H7 (cell line): Measurements from ENCODE around the gene GSTM3. TPM values are rescaled to one million over a fixed set of nuclear protein-coding genes. Genes with fewer than 3 reads are reported as not detected.

Experiments used
- DNase-seq: peaks from one replicate; pipeline ENCODE4 v3.0.0; 2012
- H3K27me3 ChIP-seq: 2 replicates; pipeline ENCODE4 v1.6.0; 2011; ENCODE audit warnings: mild to moderate bottlenecking, low read length; ENCODE audit not compliant: control insufficient read depth, insufficient read depth
- H3K36me3 ChIP-seq: replicated peaks from 2 replicates; pipeline ENCODE4 v1.5.1; 2011; ENCODE audit warnings: low read length; ENCODE audit not compliant: control insufficient read depth, insufficient read depth
- H3K4me3 ChIP-seq: 2 replicates; pipeline ENCODE4 v1.5.1; 2011; ENCODE audit warnings: low read depth, mild to moderate bottlenecking, control low read depth, low read length, moderate library complexity; ENCODE audit not compliant: insufficient read depth
- total RNA-seq: library from RNA; depleted of rRNA; stranded (reverse); fragments of >200 nt; shearing (Covaris generic); gene quantifications from 2 replicates; pipeline ENCODE4 v1.2.3, GENCODE V29; 2014; rRNA removed

The GSTM3 gene
- 24.7 and 27.3 TPM in 2 replicates for total RNA-seq

GRCh38 chr1:109740615-109741373 lies at the start of gene GSTM3:
TSS of gene GSTM3 (minus strand) at chr1:109741038. CDS start at chr1:109740287, 751 bp downstream.
- no peak for DNase-seq
- Histone ChIP-seq H3K4me3 (peak within 1 kb of the TSS; percentile 72), H3K36me3 (no peaks in the 10 kb centered on the region), H3K27me3 (peaks cover 30% of the 10 kb centered on the region)

DNA sequence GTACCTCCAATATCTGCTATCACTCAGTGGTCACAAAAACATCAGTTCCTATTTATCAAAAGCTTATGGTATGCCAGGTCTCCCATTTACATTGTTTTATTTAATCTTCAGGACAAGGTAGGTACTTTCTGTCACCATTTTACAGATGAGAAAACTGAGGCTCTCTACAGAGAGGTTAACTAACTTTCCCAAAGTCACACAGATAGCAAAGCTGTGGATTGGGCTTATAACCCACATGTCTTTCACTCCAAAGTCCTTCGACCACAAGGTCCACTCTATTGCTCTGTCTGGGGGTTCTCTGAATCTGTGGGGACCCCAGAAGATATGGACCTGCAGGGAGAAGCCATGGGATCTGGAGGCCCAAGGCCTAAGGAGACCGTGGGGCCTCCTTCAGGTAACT lies 49.5 kb upstream of the GSTM3 start:
- Histone ChIP-seq H3K36me3 (no peaks in the 10 kb centered on the region), H3K27me3 (no peaks in the 10 kb centered on the region; the same call in 1 of the 2 replicates), H3K4me3 (no peak overlapping the region)
- no peak for DNase-seq

- DNase-seq, result no peak
- no peak overlapping the region for H3K4me3 ChIP-seq
- H3K36me3 ChIP-seq, result no peaks in the 10 kb centered on the region
- H3K27me3 ChIP-seq, result no peaks in the 10 kb centered on the region; the same call in 1 of the 2 replicates
Measured at GRCh38 chr1:109789551-109790180, 48.8 kb upstream of the GSTM3 start.

DNA sequence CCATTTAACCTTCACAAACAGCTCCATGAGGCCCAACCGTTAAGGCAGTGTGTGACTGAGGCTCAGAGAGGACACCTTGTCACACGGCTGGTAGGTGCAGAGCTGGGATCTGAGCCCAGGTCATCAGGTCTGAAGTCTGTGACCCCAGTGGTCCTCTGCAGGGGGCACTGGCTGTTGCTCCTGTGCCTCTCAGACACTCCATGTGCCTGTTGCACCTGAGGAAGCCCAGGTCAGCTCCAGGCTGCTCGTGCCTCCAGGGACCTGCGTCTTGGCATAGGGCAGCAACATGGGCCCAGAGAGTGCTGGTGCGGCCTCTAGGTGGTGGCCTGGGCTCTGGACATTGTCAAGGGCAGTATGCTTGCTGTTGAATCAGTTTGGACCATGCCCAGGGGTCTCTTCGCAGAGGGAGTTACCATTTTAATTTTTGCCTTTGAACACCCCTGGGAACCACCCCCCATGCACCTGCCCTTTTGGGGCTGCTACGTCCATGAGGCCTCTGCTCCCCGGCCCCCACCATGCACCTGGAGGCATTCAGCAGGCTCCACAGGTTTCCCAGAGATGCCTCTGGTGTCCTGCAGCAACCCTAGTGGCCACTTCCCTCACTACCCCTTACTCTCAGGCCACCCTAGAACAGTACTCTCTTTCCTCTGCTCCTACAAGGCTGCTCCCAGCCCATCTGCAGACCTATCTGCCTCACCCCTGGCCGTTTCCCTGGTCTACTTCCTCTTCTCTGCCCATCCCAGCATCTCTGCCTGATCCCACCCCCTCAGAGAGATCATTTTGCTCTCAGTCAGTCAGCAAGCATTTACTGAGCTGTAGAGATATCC lies 48.1 kb upstream of the GSTM3 start:
- Histone ChIP-seq H3K4me3 (no peak overlapping the region), H3K36me3 (no peaks in the 10 kb centered on the region), H3K27me3 (no peaks in the 10 kb centered on the region; the same call in 1 of the 2 replicates)
- peak; percentile 89 for DNase-seq

DNA sequence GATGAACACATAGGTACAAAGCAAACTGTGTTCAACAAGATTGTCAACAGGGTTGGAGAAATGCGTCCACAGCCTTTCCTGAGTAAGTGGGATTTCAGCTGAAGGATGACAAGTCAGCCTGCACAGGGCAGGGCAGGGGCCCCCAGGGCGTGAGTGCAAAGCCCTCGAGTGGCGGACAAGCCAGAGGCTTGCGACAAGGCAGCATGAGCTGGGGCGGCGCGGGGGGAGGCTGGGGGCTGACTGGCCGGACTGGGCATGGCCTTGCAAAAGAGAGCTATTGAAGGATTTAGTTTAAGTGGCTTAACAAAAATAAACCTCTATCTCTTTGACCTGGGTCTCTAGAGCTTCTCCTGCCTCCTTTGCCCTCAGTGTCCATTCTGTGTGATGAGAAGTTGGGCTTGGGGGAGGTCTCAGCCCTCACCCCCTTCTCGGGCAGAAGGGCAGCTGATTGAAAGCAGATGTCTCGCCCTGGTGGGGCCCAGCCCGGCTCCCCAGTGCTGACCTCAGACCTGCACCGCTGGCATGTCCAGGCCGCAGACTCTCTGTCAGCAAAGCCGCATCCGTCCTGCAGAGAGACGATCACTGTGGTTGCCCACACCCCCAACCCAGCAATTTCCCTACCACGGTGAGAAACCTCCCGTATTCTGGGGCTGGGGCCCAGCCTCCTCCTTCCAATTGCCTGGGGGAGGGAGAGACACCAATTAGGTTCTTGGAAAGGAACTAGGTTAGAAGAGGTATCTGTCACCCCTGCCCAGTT lies 47.2 kb upstream of the GSTM3 start:
- DNase-seq, result peak; percentile 50
- H3K36me3 ChIP-seq, result no peaks in the 10 kb centered on the region
- H3K4me3 ChIP-seq, result no peak overlapping the region
- no peaks in the 10 kb centered on the region; the same call in 1 of the 2 replicates for H3K27me3 ChIP-seq

GRCh38 chr1:109787211-109787844 lies 46.5 kb upstream of the GSTM3 start:
- DNase-seq, result no peak
- H3K36me3 ChIP-seq, result no peaks in the 10 kb centered on the region
- no peaks in the 10 kb centered on the region; the same call in 1 of the 2 replicates for H3K27me3 ChIP-seq
- H3K4me3 ChIP-seq, result no peak overlapping the region

- Histone ChIP-seq H3K27me3 (no peaks in the 10 kb centered on the region; the same call in 1 of the 2 replicates), H3K36me3 (no peaks in the 10 kb centered on the region), H3K4me3 (no peak overlapping the region)
- DNase-seq, result no peak
Measured at GRCh38 chr1:109786531-109787021, 45.7 kb upstream of the GSTM3 start.

- Histone ChIP-seq H3K36me3 (no peaks in the 10 kb centered on the region), H3K4me3 (no peak overlapping the region), H3K27me3 (no peaks in the 10 kb centered on the region; the same call in 1 of the 2 replicates)
- no peak for DNase-seq
Measured at GRCh38 chr1:109786112-109786480, 45.3 kb upstream of the GSTM3 start.

GRCh38 chr1:109785446-109786111 lies 44.7 kb upstream of the GSTM3 start:
- Histone ChIP-seq H3K27me3 (no peaks in the 10 kb centered on the region; the same call in 1 of the 2 replicates), H3K36me3 (no peaks in the 10 kb centered on the region), H3K4me3 (no peak overlapping the region)
- DNase-seq, result peak; percentile 12

DNA sequence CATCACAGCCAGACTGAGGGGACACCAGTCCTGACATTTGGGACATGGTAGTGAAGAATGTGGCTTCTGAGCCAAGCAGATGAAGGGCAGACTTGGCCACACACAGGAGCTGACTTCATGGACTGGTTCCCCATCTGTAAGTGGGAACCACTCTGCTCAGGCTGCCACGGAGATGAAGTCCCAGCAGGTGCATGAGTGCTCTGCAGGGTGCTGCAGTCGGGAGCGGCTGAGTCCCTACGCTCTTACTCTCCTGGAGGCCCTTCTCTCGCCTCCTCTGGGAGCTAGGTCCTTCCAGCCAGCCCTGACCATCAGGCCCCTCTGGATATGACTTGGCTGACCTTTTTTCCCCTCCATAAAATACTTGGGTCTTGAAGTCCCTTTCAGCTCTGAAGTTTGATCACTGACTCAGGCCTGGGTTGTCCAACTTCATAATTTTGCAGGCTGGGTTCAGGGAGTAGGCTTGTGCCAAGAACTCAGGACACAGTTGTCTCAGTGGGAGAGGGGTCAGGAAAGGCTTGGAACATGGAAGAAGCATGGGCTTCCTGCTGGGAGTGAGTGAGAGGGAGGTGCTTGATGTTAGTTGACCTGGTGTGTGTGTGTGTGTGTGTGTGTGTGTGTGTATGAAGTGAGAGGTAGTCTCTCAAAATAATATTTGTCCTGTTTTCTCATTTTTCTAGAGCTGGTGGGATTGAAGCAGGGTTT lies 43.9 kb upstream of the GSTM3 start:
- no peaks in the 10 kb centered on the region; the same call in 1 of the 2 replicates for H3K27me3 ChIP-seq
- DNase-seq, result no peak
- no peak overlapping the region for H3K4me3 ChIP-seq
- H3K36me3 ChIP-seq, result no peaks in the 10 kb centered on the region

- H3K36me3 ChIP-seq, result no peaks in the 10 kb centered on the region
- no peaks in the 10 kb centered on the region; the same call in 1 of the 2 replicates for H3K27me3 ChIP-seq
- H3K4me3 ChIP-seq, result no peak overlapping the region
- DNase-seq, result no peak
Measured at GRCh38 chr1:109783436-109783835, 42.6 kb upstream of the GSTM3 start.

DNA sequence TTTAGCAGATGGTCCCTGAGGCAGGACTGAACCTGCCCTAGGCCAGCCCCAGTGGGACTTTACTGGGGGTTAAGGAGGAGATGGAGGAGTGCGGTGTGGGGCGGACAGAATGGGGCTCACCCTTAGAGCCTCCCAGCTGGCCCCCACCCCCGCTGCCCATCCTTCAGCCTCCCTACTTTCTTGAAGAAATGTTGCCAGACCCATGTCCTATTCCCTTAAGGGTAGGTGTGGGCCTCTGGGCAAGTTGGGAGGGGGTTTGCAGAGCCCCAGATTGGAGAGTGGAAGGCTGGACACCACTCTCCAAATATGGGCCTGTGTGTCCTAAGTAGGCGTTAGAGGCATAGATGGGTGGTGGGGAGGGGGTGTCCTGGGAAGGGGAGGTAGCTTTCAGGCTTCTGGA lies 42.1 kb upstream of the GSTM3 start:
- Histone ChIP-seq H3K27me3 (no peaks in the 10 kb centered on the region; the same call in 1 of the 2 replicates), H3K4me3 (no peak overlapping the region), H3K36me3 (no peaks in the 10 kb centered on the region)
- DNase-seq, result no peak
